HFFc6 (cell line): ENCODE results near the gene PCDH10. TPM values are rescaled to one million over a fixed set of nuclear protein-coding genes. Genes with fewer than 3 reads are reported as not detected.

ENCODE experiments used
- DNase-seq: peaks from one replicate; pipeline ENCODE4 v3.0.0-alpha.2; 2018
- H3K27ac Mint-ChIP-seq: 2 replicates; pipeline ENCODE4 v1.8.0; 2020; ENCODE audit warnings: mild to moderate bottlenecking, mixed read lengths
- H3K27me3 Mint-ChIP-seq: 2 replicates; pipeline ENCODE4 v1.8.0; 2021; ENCODE audit warnings: mild to moderate bottlenecking, moderate library complexity, mixed read lengths; ENCODE audit not compliant: insufficient read depth
- H3K36me3 Mint-ChIP-seq: 2 replicates; pipeline ENCODE4 v1.8.0; 2021; ENCODE audit warnings: low read depth, mixed read lengths
- H3K4me1 Mint-ChIP-seq: 2 replicates; pipeline ENCODE4 v1.8.0; 2020; ENCODE audit warnings: low read depth, mixed read lengths
- H3K4me3 Mint-ChIP-seq: 2 replicates; pipeline ENCODE4 v1.8.0; 2020; ENCODE audit warnings: mild to moderate bottlenecking, moderate library complexity, mixed read lengths
- H3K9me3 Mint-ChIP-seq: 2 replicates; pipeline ENCODE4 v1.8.0; 2020; ENCODE audit warnings: mild to moderate bottlenecking, mixed read lengths
- CTCF ChIP-seq: fragments of 200-600 bp; sonication (generic); IDR thresholded peaks from 2 replicates; pipeline ENCODE4 v1.5.0; 2021; ENCODE audit warnings: antibody characterized with exemption, mild to moderate bottlenecking
- total RNA-seq, 6 experiments: library from RNA; stranded (reverse); fragmentation: NEBNext Ultra II Directional; extraction: Animal tissue kit (Norgen Biotek cat#: 25700); gene quantifications; 2 replicates in 1 of 6; 3 replicates in 5 of 6; pipeline ENCODE4 v1.2.3, GENCODE V29; 2021

Gene PCDH10
- total RNA-seq, 6 experiments from 2014 or later = 25.2 to 151 (median 26.8) TPM

GRCh38 chr4:133147286-133147821 is 1.7 kb upstream of the PCDH10 start:
- H3K27ac Mint-ChIP-seq = peak overlapping the region; percentile 59; the same call in 1 of the 2 replicates
- H3K4me1 Mint-ChIP-seq = peaks cover 41% of the 10 kb centered on the region
- H3K4me3 Mint-ChIP-seq = peak overlapping the region; percentile 95

GRCh38 chr4:133147921-133148689 is 989 bp upstream of the PCDH10 start:
- peak; percentile 24; the same call in 1 of the 2 replicates for TF ChIP-seq CTCF
- Mint-ChIP-seq H3K9me3 (no peaks in the 10 kb centered on the region), H3K36me3 (peaks cover 5% of the 10 kb centered on the region; the same call in 1 of the 2 replicates), H3K4me3 (peak overlapping the region; percentile 95), H3K27ac (peak overlapping the region; percentile 73), H3K4me1 (peaks cover 49% of the 10 kb centered on the region), H3K27me3 (peaks cover 15% of the 10 kb centered on the region)
- peak; percentile 54 for DNase-seq

More at GRCh38 chr4:133147286-133147821, 1.7 kb upstream of the PCDH10 start:
- peaks cover 13% of the 10 kb centered on the region for H3K27me3 Mint-ChIP-seq
- no peaks in the 10 kb centered on the region for H3K9me3 Mint-ChIP-seq
- TF ChIP-seq CTCF = no peak
- DNase-seq = no peak
- H3K36me3 Mint-ChIP-seq = no peaks in the 10 kb centered on the region; the same call in 1 of the 2 replicates

- Mint-ChIP-seq H3K27ac (peak overlapping the region; percentile 73), H3K36me3 (peaks cover 5% of the 10 kb centered on the region; the same call in 1 of the 2 replicates), H3K9me3 (no peaks in the 10 kb centered on the region), H3K4me1 (peaks cover 44% of the 10 kb centered on the region), H3K4me3 (peak overlapping the region; percentile 95), H3K27me3 (peaks cover 15% of the 10 kb centered on the region)
- TF ChIP-seq CTCF = no peak
- no peak for DNase-seq
Observed at GRCh38 chr4:133149364-133149695, 236 bp downstream of the PCDH10 start.

- peaks cover 5% of the 10 kb centered on the region; the same call in 1 of the 2 replicates for H3K36me3 Mint-ChIP-seq
- no peak for TF ChIP-seq CTCF
- H3K27ac Mint-ChIP-seq = peak overlapping the region; percentile 73; the same call in 1 of the 2 replicates
- DNase-seq = peak; percentile 38
- no peaks in the 10 kb centered on the region for H3K9me3 Mint-ChIP-seq
- H3K27me3 Mint-ChIP-seq = peaks cover 15% of the 10 kb centered on the region
- H3K4me3 Mint-ChIP-seq = peak overlapping the region; percentile 95
- peaks cover 49% of the 10 kb centered on the region for H3K4me1 Mint-ChIP-seq
Observed at GRCh38 chr4:133149932-133150471, 908 bp downstream of the PCDH10 start.

- peak overlapping the region; percentile 73; the same call in 1 of the 2 replicates for H3K27ac Mint-ChIP-seq
- peak; percentile 28 for DNase-seq
Observed at GRCh38 chr4:133150486-133151340, 1.6 kb downstream of the PCDH10 start.

More at GRCh38 chr4:133150486-133151340, 1.6 kb downstream of the PCDH10 start:
- TF ChIP-seq CTCF = no peak
- Mint-ChIP-seq H3K36me3 (peaks cover 5% of the 10 kb centered on the region; the same call in 1 of the 2 replicates), H3K4me3 (peak overlapping the region; percentile 95), H3K27me3 (peaks cover 15% of the 10 kb centered on the region), H3K4me1 (peaks cover 53% of the 10 kb centered on the region), H3K9me3 (no peaks in the 10 kb centered on the region)
